Measurements from ENCODE around the gene GNPAT.

Gene GNPAT

GRCh38 chr1:231279081-231279480 lies 38.1 kb downstream of the GNPAT start:
- Histone ChIP-seq H4K20me1 (ENCODE audit: insufficient read depth, low read length) (no peaks in the 10 kb centered on the region), H3K9me3 (ENCODE audit: low read length) (no peaks in the 10 kb centered on the region), H3K4me1 (ENCODE audit: insufficient read depth, low read length, severe bottlenecking) (no peaks in the 10 kb centered on the region), H3F3A (ENCODE audit: insufficient read depth, low read length) (no peaks in the 10 kb centered on the region), H3K9me2 (ENCODE audit: low read depth, low read length) (no peaks in the 10 kb centered on the region), H3K9ac (ENCODE audit: low read length) (no peak overlapping the region), H3K79me2 (ENCODE audit: insufficient read depth, low read length) (no peaks in the 10 kb centered on the region), H3K4me2 (ENCODE audit: low read length) (no peak overlapping the region), H3K27me3 (ENCODE audit: insufficient read depth, low read length) (no peaks in the 10 kb centered on the region), H2AFZ (ENCODE audit: low read length) (no peak overlapping the region), H3K27ac (ENCODE audit: low read depth, low read length, poor library complexity, severe bottlenecking) (no peak overlapping the region), H3K4me3 (ENCODE audit: low read depth, low read length, poor library complexity, severe bottlenecking) (no peak overlapping the region), H3K36me3 (ENCODE audit: insufficient read depth, low read length) (peaks cover 32% of the 10 kb centered on the region)
- TF ChIP-seq CTCF (IDR thresholded peaks at IDR 0.05; ENCODE audit: low read length) (no peak), EZH2 (IDR thresholded peaks at IDR 0.05; ENCODE audit: borderline replicate concordance, low read length) (no peak)

- Histone ChIP-seq H3K9me3 (ENCODE audit: low read length) (no peaks in the 10 kb centered on the region), H3K4me1 (ENCODE audit: insufficient read depth, low read length, severe bottlenecking) (no peaks in the 10 kb centered on the region), H3K4me3 (ENCODE audit: low read depth, low read length, poor library complexity, severe bottlenecking) (no peak overlapping the region), H3F3A (ENCODE audit: insufficient read depth, low read length) (no peaks in the 10 kb centered on the region), H2AFZ (ENCODE audit: low read length) (no peak overlapping the region), H3K4me2 (ENCODE audit: low read length) (no peak overlapping the region), H3K27me3 (ENCODE audit: insufficient read depth, low read length) (no peaks in the 10 kb centered on the region), H3K27ac (ENCODE audit: low read depth, low read length, poor library complexity, severe bottlenecking) (no peak overlapping the region), H3K9ac (ENCODE audit: low read length) (no peak overlapping the region), H3K9me2 (ENCODE audit: low read depth, low read length) (no peaks in the 10 kb centered on the region), H3K79me2 (ENCODE audit: insufficient read depth, low read length) (no peaks in the 10 kb centered on the region), H3K36me3 (ENCODE audit: insufficient read depth, low read length) (peaks cover 26% of the 10 kb centered on the region), H4K20me1 (ENCODE audit: insufficient read depth, low read length) (no peaks in the 10 kb centered on the region)
- no peak for TF ChIP-seq CTCF (IDR thresholded peaks at IDR 0.05; ENCODE audit: low read length)
Observed at GRCh38 chr1:231279683-231280082, 38.7 kb downstream of the GNPAT start.

- no peak overlapping the region for H3K9ac ChIP-seq (ENCODE audit: low read length)
- TF ChIP-seq EZH2 (IDR thresholded peaks at IDR 0.05; ENCODE audit: borderline replicate concordance, low read length) (no peak), CTCF (IDR thresholded peaks at IDR 0.05; ENCODE audit: low read length) (no peak)
- H3F3A ChIP-seq (ENCODE audit: insufficient read depth, low read length), result no peaks in the 10 kb centered on the region
- H3K4me2 ChIP-seq (ENCODE audit: low read length), result no peak overlapping the region
- H3K27ac ChIP-seq (ENCODE audit: low read depth, low read length, poor library complexity, severe bottlenecking), result no peak overlapping the region
- no peaks in the 10 kb centered on the region for H4K20me1 ChIP-seq (ENCODE audit: insufficient read depth, low read length)
- no peaks in the 10 kb centered on the region for H3K4me1 ChIP-seq (ENCODE audit: insufficient read depth, low read length, severe bottlenecking)
- H3K9me2 ChIP-seq (ENCODE audit: low read depth, low read length), result no peaks in the 10 kb centered on the region
- no peaks in the 10 kb centered on the region for H3K27me3 ChIP-seq (ENCODE audit: insufficient read depth, low read length)
- H3K9me3 ChIP-seq (ENCODE audit: low read length), result no peaks in the 10 kb centered on the region
- H2AFZ ChIP-seq (ENCODE audit: low read length), result no peak overlapping the region
- no peak overlapping the region for H3K4me3 ChIP-seq (ENCODE audit: low read depth, low read length, poor library complexity, severe bottlenecking)
- no peaks in the 10 kb centered on the region for H3K79me2 ChIP-seq (ENCODE audit: insufficient read depth, low read length)
- H3K36me3 ChIP-seq (ENCODE audit: insufficient read depth, low read length), result no peaks in the 10 kb centered on the region
Observed at GRCh38 chr1:231284441-231284840, 43.4 kb downstream of the GNPAT start.
